H9 (cell line): ENCODE results near the gene PTP4A2. TPM values are rescaled to one million over a fixed set of nuclear protein-coding genes. Genes with fewer than 3 reads are reported as not detected.

Experiments used
- DNase-seq: peaks from one replicate; pipeline ENCODE4 v3.0.0-alpha.2; 2017
- H2AFZ ChIP-seq: one replicate; pipeline ENCODE4 v1.6.1; 2013; ENCODE audit warnings: mild to moderate bottlenecking, low read length, control low read depth, moderate library complexity
- H2AK5ac ChIP-seq: 2 replicates; pipeline ENCODE4 v1.6.1; 2013; ENCODE audit warnings: low read length, control low read depth, mixed read lengths; ENCODE audit not compliant: insufficient read length
- H2BK120ac ChIP-seq: one replicate; pipeline ENCODE4 v1.6.1; 2013; ENCODE audit warnings: low read depth, mild to moderate bottlenecking, low read length, control low read depth, inconsistent platforms; ENCODE audit not compliant: poor library complexity, severe bottlenecking
- H2BK12ac ChIP-seq: 2 replicates; pipeline ENCODE4 v1.6.1; 2013; ENCODE audit warnings: low read length, control low read depth, mixed read lengths, low read depth; ENCODE audit not compliant: insufficient read length
- H2BK15ac ChIP-seq: 2 replicates; pipeline ENCODE4 v1.6.1; 2013; ENCODE audit warnings: low read depth, low read length, control low read depth
- H2BK20ac ChIP-seq: one replicate; pipeline ENCODE4 v1.6.1; 2013; ENCODE audit warnings: low read depth, mild to moderate bottlenecking, low read length, control low read depth, inconsistent platforms; ENCODE audit not compliant: poor library complexity, severe bottlenecking
- H2BK5ac ChIP-seq: 2 replicates; pipeline ENCODE4 v1.6.1; 2013; ENCODE audit warnings: low read length, control low read depth, mixed read lengths; ENCODE audit not compliant: insufficient read length
- H3K14ac ChIP-seq: 2 replicates; pipeline ENCODE4 v1.6.1; 2013; ENCODE audit warnings: low read length, control low read depth; ENCODE audit not compliant: insufficient read depth
- H3K18ac ChIP-seq: 2 replicates; pipeline ENCODE4 v1.6.1; 2013; ENCODE audit warnings: low read depth, mild to moderate bottlenecking, mixed read lengths, low read length, control low read depth; ENCODE audit not compliant: insufficient read length
- H3K23ac ChIP-seq: 2 replicates; pipeline ENCODE4 v1.6.1; 2013; ENCODE audit warnings: low read length, control low read depth, mixed read lengths, low read depth; ENCODE audit not compliant: insufficient read length
- H3K23me2 ChIP-seq: 2 replicates; pipeline ENCODE4 v1.6.1; 2013; ENCODE audit warnings: low read depth, mild to moderate bottlenecking, mixed read lengths, low read length, control low read depth; ENCODE audit not compliant: insufficient read length, poor library complexity, severe bottlenecking
- H3K27ac ChIP-seq: 2 replicates; pipeline ENCODE4 v1.5.1; 2013; ENCODE audit warnings: low read length, control low read depth, mixed read lengths, low read depth; ENCODE audit not compliant: insufficient read length
- H3K27me3 ChIP-seq: 2 replicates; pipeline ENCODE4 v1.6.1; 2013; ENCODE audit warnings: low read length, control low read depth, inconsistent platforms; ENCODE audit not compliant: insufficient read depth
- H3K4ac ChIP-seq: 2 replicates; pipeline ENCODE4 v1.6.1; 2013; ENCODE audit warnings: low read depth, mild to moderate bottlenecking, control low read depth, inconsistent platforms, low read length, moderate library complexity
- H3K4me1 ChIP-seq: 2 replicates; pipeline ENCODE4 v1.6.1; 2013; ENCODE audit warnings: low read length, control low read depth, inconsistent platforms; ENCODE audit not compliant: insufficient read depth
- H3K4me2 ChIP-seq: 2 replicates; pipeline ENCODE4 v1.6.1; 2013; ENCODE audit warnings: low read length, control low read depth, mixed read lengths; ENCODE audit not compliant: insufficient read length, insufficient read depth
- H3K56ac ChIP-seq: 2 replicates; pipeline ENCODE4 v1.6.1; 2013; ENCODE audit warnings: low read depth, mild to moderate bottlenecking, mixed read lengths, low read length, control low read depth; ENCODE audit not compliant: insufficient read length
- H3K79me1 ChIP-seq: 2 replicates; pipeline ENCODE4 v1.6.1; 2013; ENCODE audit warnings: low read depth, mild to moderate bottlenecking, moderate library complexity, low read length, control low read depth, inconsistent platforms; ENCODE audit not compliant: insufficient read depth, poor library complexity, severe bottlenecking
- H3K79me2 ChIP-seq: 2 replicates; pipeline ENCODE4 v1.6.1; 2013; ENCODE audit warnings: low read length, control low read depth, inconsistent platforms; ENCODE audit not compliant: insufficient read depth
- H3K9ac ChIP-seq: 2 replicates; pipeline ENCODE4 v1.6.1; 2013; ENCODE audit warnings: low read length, control low read depth, mixed read lengths; ENCODE audit not compliant: insufficient read length; ENCODE audit errors: extremely low read depth
- H3K9me3 ChIP-seq: one replicate; pipeline ENCODE4 v1.6.1; 2013; ENCODE audit warnings: low read depth, low read length, inconsistent platforms; ENCODE audit not compliant: control insufficient read depth
- H3T11ph ChIP-seq: one replicate; pipeline ENCODE4 v1.6.1; 2013; ENCODE audit warnings: mild to moderate bottlenecking, low read length, control low read depth, inconsistent platforms
- H4K20me1 ChIP-seq: one replicate; pipeline ENCODE4 v1.6.1; 2013; ENCODE audit not compliant: control insufficient read depth, insufficient read length, insufficient read depth
- H4K5ac ChIP-seq: 2 replicates; pipeline ENCODE4 v1.6.1; 2013; ENCODE audit warnings: low read depth, mild to moderate bottlenecking, mixed read lengths, low read length, control low read depth; ENCODE audit not compliant: insufficient read length
- H4K8ac ChIP-seq: replicated peaks from 2 replicates; pipeline ENCODE4 v1.6.1; 2013; ENCODE audit warnings: low read length, control low read depth, mixed read lengths, low read depth; ENCODE audit not compliant: insufficient read length
- H4K91ac ChIP-seq: 2 replicates; pipeline ENCODE4 v1.6.1; 2013; ENCODE audit warnings: low read depth, mild to moderate bottlenecking, moderate library complexity, mixed read lengths, low read length, control low read depth; ENCODE audit not compliant: insufficient read length
- H3K27ac Mint-ChIP-seq, 3 experiments: 2 replicates in 2 of 3; 3 replicates in 1 of 3; pipeline ENCODE4 v1.8.0; 2020 to 2021; ENCODE audit warnings: mixed read lengths in 3 of 3, mild to moderate bottlenecking in 1 of 3, moderate library complexity in 1 of 3
- H3K27me3 Mint-ChIP-seq: 2 replicates; pipeline ENCODE4 v1.8.0; 2021; ENCODE audit warnings: low read depth, mild to moderate bottlenecking, moderate library complexity, mixed read lengths
- H3K36me3 Mint-ChIP-seq, 3 experiments: 2 replicates in 2 of 3; 3 replicates in 1 of 3; pipeline ENCODE4 v1.8.0; 2020 to 2021; ENCODE audit warnings: low read depth in 3 of 3, mixed read lengths in 3 of 3; ENCODE audit not compliant: insufficient read depth in 1 of 3
- H3K4me1 Mint-ChIP-seq, 2 experiments: 2 replicates each; pipeline ENCODE4 v1.8.0; 2020; ENCODE audit warnings: mixed read lengths in 2 of 2
- H3K4me3 Mint-ChIP-seq, 2 experiments: 2 replicates in 1 of 2; 3 replicates in 1 of 2; pipeline ENCODE4 v1.8.0; 2020 to 2021; ENCODE audit warnings: mild to moderate bottlenecking in 2 of 2, mixed read lengths in 2 of 2, moderate library complexity in 1 of 2
- H3K9me3 Mint-ChIP-seq, 2 experiments: 2 replicates in 1 of 2; 3 replicates in 1 of 2; pipeline ENCODE4 v1.8.0; 2020; ENCODE audit warnings: mild to moderate bottlenecking in 2 of 2, mixed read lengths in 2 of 2, moderate library complexity in 1 of 2
- CTCF ChIP-seq: fragments of 200-600 bp; sonication (generic); conservative IDR thresholded peaks from 3 replicates; pipeline ENCODE4 v1.8.0; 2021; ENCODE audit warnings: antibody characterized with exemption, mild to moderate bottlenecking
- WGBS: extraction: QIAGEN DNeasy Blood & Tissue Kit; methylation state at CpG from one replicate; pipeline ENCODE4 v1.1.7; 2013; ENCODE audit warnings: missing lambda C conversion rate, low lambda C conversion rate, mixed read lengths; ENCODE audit not compliant: insufficient read length; ENCODE audit errors: extremely low coverage; 5-methylcytosine and 5-hydroxymethylcytosine counted together
- total RNA-seq: library from RNA; stranded (reverse); gene quantifications from 2 replicates; pipeline ENCODE4 v1.2.1, GENCODE V29; 2021

PTP4A2 gene
- total RNA-seq, 1 experiment from 2014 or later, result 192 TPM

- no peak for TF ChIP-seq CTCF
- H3K27me3 Mint-ChIP-seq, result no peaks in the 10 kb centered on the region
These were observed 21.6 kb upstream of the PTP4A2 start for GRCh38 chr1:31959521-31960340.

More at GRCh38 chr1:31959521-31960340, 21.6 kb upstream of the PTP4A2 start:
- Histone ChIP-seq H3K9me3 (no peaks in the 10 kb centered on the region), H3K79me1 (no peaks in the 10 kb centered on the region), H4K5ac (no peak overlapping the region), H3K4me2 (no peak overlapping the region), H3K27me3 (no peaks in the 10 kb centered on the region), H3K56ac (no peak overlapping the region), H3K79me2 (no peaks in the 10 kb centered on the region), H3K23ac (no peak overlapping the region), H2AFZ (no peak overlapping the region), H3K18ac (no peak overlapping the region), H4K91ac (no peak overlapping the region), H3K14ac (no peak overlapping the region), H2BK20ac (no peak overlapping the region), H2BK12ac (no peak overlapping the region), H4K8ac (no peak overlapping the region), H3K4ac (no peak overlapping the region), H3K23me2 (no peaks in the 10 kb centered on the region), H2BK120ac (no peak overlapping the region), H3T11ph (no peak overlapping the region), H4K20me1 (no peaks in the 10 kb centered on the region), H2BK15ac (no peak overlapping the region), H3K9ac (no peak overlapping the region), H3K27ac (no peak overlapping the region), H2AK5ac (no peak overlapping the region), H2BK5ac (no peak overlapping the region), H3K4me1 (no peaks in the 10 kb centered on the region)
- DNase-seq, result no peak
- no CpG with 5 or more reads among the region's 6 CpGs for WGBS
- H3K4me3 Mint-ChIP-seq, result no peak overlapping the region
- H3K27ac Mint-ChIP-seq, result no peak overlapping the region
- H3K4me1 Mint-ChIP-seq, result peaks cover 15 to 26% of the 10 kb centered on the region in 2 experiments
- H3K36me3 Mint-ChIP-seq, result no peaks in the 10 kb centered on the region
- no peaks in the 10 kb centered on the region for H3K9me3 Mint-ChIP-seq
